Stomach (tissue), 4 donors: ENCODE data around the gene ANKS1B.

Experiments
- CTCF ChIP-seq, 7 experiments: fragments of 450-650 bp in 4 of 7; fragments of 200-600 bp in 3 of 7; sonication (generic) in 3 of 7; IDR thresholded peaks; one replicate each; pipeline ENCODE4 v1.5.1; 2016 to 2019; ENCODE audit warnings: antibody characterized with exemption in 7 of 7, control low read depth in 2 of 7, mild to moderate bottlenecking in 1 of 7
- POLR2A ChIP-seq, 4 donors: fragments of 450-650 bp; IDR thresholded peaks; one replicate each; pipeline ENCODE4 v1.6.1; 2016; ENCODE audit warnings: antibody characterized with exemption in 4 of 4, control low read depth in 2 of 4, mild to moderate bottlenecking in 1 of 4, moderate library complexity in 1 of 4
- POLR2AphosphoS5 ChIP-seq, 3 donors: sonication (generic); formaldehyde crosslinking; IDR thresholded peaks; one replicate each; pipeline ENCODE4 v1.6.1; 2016; ENCODE audit warnings: antibody characterized with exemption in 3 of 3

GRCh38 chr12:99709116-99709515, 275.6 kb downstream of the ANKS1B start:
- no peak for TF ChIP-seq CTCF (IDR thresholded peaks at IDR 0.05)
- no peak for TF ChIP-seq POLR2AphosphoS5 (IDR thresholded peaks at IDR 0.05)
- no peak for TF ChIP-seq POLR2A (IDR thresholded peaks at IDR 0.05)
